Spleen (tissue), 7 donors: ENCODE measurements around the gene GRAMD2A.

ENCODE experiments used
- CTCF ChIP-seq, 11 experiments: fragments of 200-600 bp in 7 of 11; fragments of 450-650 bp in 4 of 11; sonication (generic) in 4 of 11; IDR thresholded peaks in 8 of 11; conservative IDR thresholded peaks in 3 of 11; 1 replicate in 7 of 11; 2 replicates in 4 of 11; pipeline versions ENCODE4 v1.4.0 to v1.8.0; 2016 to 2021; ENCODE audit warnings: antibody characterized with exemption in 11 of 11, inconsistent platforms in 4 of 11, mild to moderate bottlenecking in 1 of 11
- POLR2AphosphoS5 ChIP-seq, 3 donors: sonication (generic); formaldehyde crosslinking; IDR thresholded peaks; one replicate each; pipeline ENCODE4 v1.5.1; 2017; ENCODE audit warnings: antibody characterized with exemption in 3 of 3
- donor health status: DM: no; HTN: no; CAD: no; lungs with moderate emphysema.
- donor health status: DM: no; HTN: no; CAD: no.
- donor health status: DM: no; HTN: no; CAD: no.

- TF ChIP-seq CTCF (IDR thresholded peaks at IDR 0.05 in 8 of 11, conservative IDR thresholded peaks at IDR 0.05 in 3 of 11) = no peak
- TF ChIP-seq POLR2AphosphoS5 (IDR thresholded peaks at IDR 0.05) = no peak
Measured at GRCh38 chr15:72154316-72154715, 43.3 kb downstream of the GRAMD2A start.
